ENCODE data around the gene POLR2E. TPM values are rescaled to one million over a fixed set of nuclear protein-coding genes. Genes with fewer than 3 reads are reported as not detected.
A peak's percentile ranks its signal among the peaks of the same experiment; 100 is the strongest.

The POLR2E gene
- total and polyA plus RNA-seq, 4 donors, result 51.8 to 211 (median 171) TPM

DNA sequence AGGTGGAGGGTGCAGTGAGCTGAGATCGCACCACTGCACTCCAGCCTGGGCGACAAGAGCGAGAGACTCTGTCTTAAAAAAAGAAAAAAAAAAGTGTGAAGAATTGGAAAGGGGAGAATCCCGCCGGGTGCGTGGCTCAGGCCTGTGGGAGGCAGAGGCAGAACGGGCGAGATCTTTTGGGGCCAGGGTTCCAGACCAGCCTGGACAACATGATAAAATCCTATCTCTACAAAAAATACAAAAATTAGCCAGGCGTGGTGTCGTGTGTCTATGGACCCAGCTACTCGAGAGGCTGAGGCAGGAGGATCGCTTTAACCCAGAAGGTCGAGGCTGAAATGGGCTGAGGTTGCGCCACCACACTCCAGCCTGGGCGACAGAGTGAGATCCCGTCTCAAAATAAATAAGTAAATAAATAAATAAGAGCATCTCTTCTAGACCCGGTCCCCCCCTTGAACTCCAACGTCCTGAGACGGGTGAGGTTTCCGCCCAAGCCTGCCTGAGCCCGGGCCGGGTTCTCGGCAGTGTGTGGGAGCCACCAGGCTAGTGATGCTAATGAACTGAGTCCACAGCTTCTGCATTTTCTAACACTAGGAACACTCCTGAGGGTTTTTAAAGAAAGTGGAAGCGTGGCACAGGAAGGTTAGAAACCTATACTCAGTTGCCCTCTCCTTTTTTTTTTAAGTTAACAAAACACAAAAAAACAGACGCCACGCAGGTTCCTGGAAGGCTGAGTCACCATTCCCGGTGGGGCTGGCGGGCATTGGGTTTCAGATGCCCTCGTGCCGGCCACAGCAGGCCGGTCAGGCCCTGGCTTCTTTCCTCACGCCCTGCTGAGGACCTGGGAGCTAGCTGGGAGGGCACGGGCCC is 30.7 kb upstream of the POLR2E start:
- Histone ChIP-seq H3K9ac (ENCODE audit: low read depth in 1 of 2, low read length in 2 of 2) (no peak overlapping the region), H3K27me3 (ENCODE audit: control insufficient read depth in 4 of 4, insufficient read depth in 4 of 4, low read length in 3 of 4) (no peaks in the 10 kb centered on the region), H3K27ac (ENCODE audit: low read depth in 1 of 2, low read length in 2 of 2) (peak overlapping the region in 1 of 2 donors; percentile 46), H3K4me1 (ENCODE audit: control insufficient read depth in 4 of 4, insufficient read depth in 4 of 4, low read length in 3 of 4) (no peaks in the 10 kb centered on the region), H3K9me3 (ENCODE audit: control insufficient read depth in 4 of 4, low read length in 3 of 4) (no peaks in the 10 kb centered on the region), H3K4me3 (ENCODE audit: low read depth in 1 of 3, low read length in 3 of 3) (no peak overlapping the region), H3K36me3 (ENCODE audit: control insufficient read depth in 4 of 4, insufficient read depth in 3 of 4, low read depth in 1 of 4, low read length in 3 of 4) (peaks cover 7 to 56% (median 32%) of the 10 kb centered on the region in 4 donors)
- 93% methylated on average over 33 of the region's 33 CpGs for WGBS
- no peak for TF ChIP-seq SP1 (IDR thresholded peaks at IDR 0.05)
- no peak for TF ChIP-seq RAD21 (IDR thresholded peaks at IDR 0.05)
- no peak for TF ChIP-seq YY1 (IDR thresholded peaks at IDR 0.05)
- no peak for TF ChIP-seq REST (IDR thresholded peaks at IDR 0.05)
- no peak for TF ChIP-seq JUND (IDR thresholded peaks at IDR 0.05)
- no peak for TF ChIP-seq GABPA (IDR thresholded peaks at IDR 0.05 in 1 of 2, conservative IDR thresholded peaks at IDR 0.05 in 1 of 2)
- TF ChIP-seq FOXA1 (IDR thresholded peaks at IDR 0.05), result no peak
- no peak for TF ChIP-seq RXRA (IDR thresholded peaks at IDR 0.05)
- DNase-seq (ENCODE audit: low spot score), result no peak

- H3K27ac ChIP-seq (ENCODE audit: low read depth in 1 of 2, low read length in 2 of 2), result no peak overlapping the region
- H3K9ac ChIP-seq (ENCODE audit: low read depth in 1 of 2, low read length in 2 of 2), result no peak overlapping the region
- no peak for DNase-seq (ENCODE audit: low spot score)
- H3K4me1 ChIP-seq (ENCODE audit: control insufficient read depth in 4 of 4, insufficient read depth in 4 of 4, low read length in 3 of 4), result no peaks in the 10 kb centered on the region
- TF ChIP-seq CTCF (IDR thresholded peaks at IDR 0.05; ENCODE audit: low read depth, low read length, missing input control) (no peak), ATF3 (IDR thresholded peaks at IDR 0.05) (no peak), RAD21 (IDR thresholded peaks at IDR 0.05) (no peak), ZBTB33 (IDR thresholded peaks at IDR 0.05) (no peak), RXRA (IDR thresholded peaks at IDR 0.05) (no peak), HNF4G (IDR thresholded peaks at IDR 0.05) (no peak), TAF1 (conservative IDR thresholded peaks at IDR 0.05) (no peak), REST (IDR thresholded peaks at IDR 0.05) (no peak), GABPA (IDR thresholded peaks at IDR 0.05 in 1 of 2, conservative IDR thresholded peaks at IDR 0.05 in 1 of 2) (no peak), FOXA2 (IDR thresholded peaks at IDR 0.05) (no peak)
- no peak overlapping the region for H3K4me3 ChIP-seq (ENCODE audit: low read depth in 1 of 3, low read length in 3 of 3)
- H3K27me3 ChIP-seq (ENCODE audit: control insufficient read depth in 4 of 4, insufficient read depth in 4 of 4, low read length in 3 of 4), result no peaks in the 10 kb centered on the region
- H3K36me3 ChIP-seq (ENCODE audit: control insufficient read depth in 4 of 4, insufficient read depth in 3 of 4, low read depth in 1 of 4, low read length in 3 of 4), result peaks cover 7 to 71% (median 38%) of the 10 kb centered on the region in 4 donors
- 92% methylated on average over 23 of the region's 23 CpGs for WGBS
- H3K9me3 ChIP-seq (ENCODE audit: control insufficient read depth in 4 of 4, low read length in 3 of 4), result no peaks in the 10 kb centered on the region
Observed at GRCh38 chr19:1123885-1124677, 28.9 kb upstream of the POLR2E start.
